Fibroblast of the aortic adventitia (primary cell): ENCODE results near the gene RIF1. TPM values are rescaled to one million over a fixed set of nuclear protein-coding genes. Genes with fewer than 3 reads are reported as not detected.

ENCODE experiments used
- DNase-seq: peaks from one replicate; pipeline ENCODE4 v3.0.0-alpha.2; 2010; ENCODE audit warnings: low read depth
- H3K4me3 ChIP-seq: 2 replicates; pipeline ENCODE4 v1.5.1; 2011; ENCODE audit warnings: low read depth, mild to moderate bottlenecking, control low read depth, low read length, moderate library complexity
- CTCF ChIP-seq: IDR thresholded peaks from 2 replicates; pipeline ENCODE4 v1.5.1; 2011; ENCODE audit warnings: mild to moderate bottlenecking, low read length, control low read depth, inconsistent platforms; ENCODE audit not compliant: insufficient read depth
- total RNA-seq: library from RNA; depleted of rRNA; stranded (reverse); fragments of >200 nt; gene quantifications from 2 replicates; pipeline ENCODE4 v1.2.3, GENCODE V29; 2012; ENCODE audit warnings: low replicate concordance

Gene RIF1
- total RNA-seq, 1 donor = 66.7 TPM

GRCh38 chr2:151498178-151498577 is 88.5 kb downstream of the RIF1 start:
- no peak for DNase-seq
- H3K4me3 ChIP-seq = no peak overlapping the region
- TF ChIP-seq CTCF = no peak

- TF ChIP-seq CTCF = no peak
- DNase-seq = no peak
- no peak overlapping the region for H3K4me3 ChIP-seq
Measured at GRCh38 chr2:151506170-151506569, 96.5 kb downstream of the RIF1 start.

GRCh38 chr2:151508519-151508918 is 98.8 kb downstream of the RIF1 start:
- no peak for DNase-seq
- TF ChIP-seq CTCF = no peak

GRCh38 chr2:151518802-151519201 is 109.1 kb downstream of the RIF1 start:
- H3K4me3 ChIP-seq = no peak overlapping the region
- no peak for TF ChIP-seq CTCF
- DNase-seq = no peak

More at GRCh38 chr2:151508519-151508918, 98.8 kb downstream of the RIF1 start:
- H3K4me3 ChIP-seq = no peak overlapping the region

- H3K4me3 ChIP-seq = no peak overlapping the region
- TF ChIP-seq CTCF = no peak
- DNase-seq = no peak
Measured at GRCh38 chr2:151520976-151521375, 111.3 kb downstream of the RIF1 start.

DNA sequence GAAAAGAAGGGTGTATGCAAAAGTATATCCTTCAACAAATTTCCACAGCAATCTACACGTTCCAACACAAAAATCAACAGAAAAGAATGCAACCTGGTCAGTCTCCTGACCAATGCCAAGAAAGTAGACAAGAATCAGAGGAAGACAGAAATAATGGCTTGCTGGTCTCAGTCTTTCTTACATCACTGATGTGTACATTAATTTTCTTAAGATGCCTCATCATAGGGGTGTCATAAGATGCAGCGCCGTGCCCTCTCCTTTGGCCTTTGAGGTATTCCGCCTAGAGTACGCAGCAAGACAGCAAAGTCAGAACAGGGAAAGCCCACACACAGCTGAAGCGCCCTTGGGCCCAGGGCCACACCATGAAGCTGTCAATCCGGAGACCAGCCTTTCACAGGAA is 112.9 kb downstream of the RIF1 start:
- no peak for DNase-seq
- no peak overlapping the region for H3K4me3 ChIP-seq
- no peak for TF ChIP-seq CTCF

DNA sequence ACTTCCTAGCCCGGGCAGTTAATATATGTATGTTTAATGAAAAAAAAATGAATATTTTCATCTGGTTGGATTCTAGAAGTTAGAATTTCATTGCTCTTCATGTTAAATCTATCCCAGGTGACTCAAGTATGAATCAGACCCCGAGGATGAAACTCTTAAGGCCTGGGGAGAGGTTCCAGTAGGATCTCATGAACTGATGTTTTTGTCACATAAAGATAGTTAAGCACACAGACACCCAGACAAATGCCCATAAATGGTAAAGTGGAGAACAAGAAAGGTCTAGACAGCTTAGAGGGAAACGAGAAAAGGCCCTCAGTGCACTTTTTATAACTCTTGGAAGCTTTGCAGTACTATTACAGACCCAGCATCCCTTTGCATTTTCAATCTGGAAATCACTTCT is 114.1 kb downstream of the RIF1 start:
- no peak for TF ChIP-seq CTCF
- no peak for DNase-seq
- H3K4me3 ChIP-seq = no peak overlapping the region
